G401 (cell line): ENCODE results near the gene INO80D. TPM values are rescaled to one million over a fixed set of nuclear protein-coding genes. Genes with fewer than 3 reads are reported as not detected.
"Not testable (repeated sequence)": the region's sequence is repeated elsewhere in the genome, so short reads cannot be mapped to it uniquely, and the experiment has no call there.

Experiments used
- DNase-seq: peaks from one replicate; pipeline ENCODE4 v3.0.0-alpha.2; 2015; ENCODE audit warnings: low spot score
- in situ Hi-C: cut with HindIII; loops from 2 replicates; pipeline ENCODE4 v1.10.0; 2016; ENCODE audit warnings: low sequenced_read_pairs, mixed read lengths
- total RNA-seq: library from RNA; depleted of rRNA; stranded (reverse); fragments of >200 nt; shearing (Covaris generic); gene quantifications from 2 replicates; pipeline ENCODE4 v1.2.3, GENCODE V29; 2014

The INO80D gene
- total RNA-seq, 1 experiment from 2014 or later, result 2.7 TPM

- in situ Hi-C loops, result no loop called here
- peak; percentile 55 for DNase-seq
Measured at GRCh38 chr2:206086716-206087350, 859 bp upstream of the INO80D start.

- DNase-seq, result peak; percentile 25
Measured at GRCh38 chr2:206084870-206085741, 868 bp downstream of the INO80D start.

GRCh38 chr2:206084439-206084869 is 1.5 kb downstream of the INO80D start:
- in situ Hi-C loops, result no loop called here
- DNase-seq, result peak; percentile 80

More at GRCh38 chr2:206084870-206085741, 868 bp downstream of the INO80D start:
- in situ Hi-C loops, result no loop called here

- DNase-seq, result peak; percentile 25
- in situ Hi-C loops, result no loop called here
Measured at GRCh38 chr2:206083602-206084438, 2.2 kb downstream of the INO80D start.

- in situ Hi-C loops, result no loop called here
- no peak for DNase-seq
Measured at GRCh38 chr2:206082298-206082843, 3.6 kb downstream of the INO80D start.

GRCh38 chr2:206080927-206081326 is 5.0 kb downstream of the INO80D start:
- in situ Hi-C loops, result no loop called here

GRCh38 chr2:206079699-206080465 is 6.1 kb downstream of the INO80D start:
- in situ Hi-C loops, result no loop called here
- no peak for DNase-seq

More at GRCh38 chr2:206080927-206081326, 5.0 kb downstream of the INO80D start:
- no peak for DNase-seq

- DNase-seq, in situ Hi-C loops: not testable (repeated sequence)
Measured at GRCh38 chr2:206077879-206078278, 8.1 kb downstream of the INO80D start.

- in situ Hi-C loops, result no loop called here
Measured at GRCh38 chr2:206075113-206075512, 10.9 kb downstream of the INO80D start.

GRCh38 chr2:206071807-206072206 is 14.2 kb downstream of the INO80D start:
- DNase-seq, result no peak
- in situ Hi-C loops, result no loop called here

More at GRCh38 chr2:206075113-206075512, 10.9 kb downstream of the INO80D start:
- DNase-seq, result no peak

- in situ Hi-C loops, result no loop called here
- DNase-seq, result no peak
Measured at GRCh38 chr2:206069417-206069816, 16.6 kb downstream of the INO80D start.

- in situ Hi-C loops, result no loop called here
- DNase-seq, result no peak
Measured at GRCh38 chr2:206068207-206068606, 17.8 kb downstream of the INO80D start.

GRCh38 chr2:206064077-206064476 is 21.9 kb downstream of the INO80D start:
- no peak for DNase-seq
- in situ Hi-C loops, result no loop called here

- no peak for DNase-seq
- in situ Hi-C loops, result no loop called here
Measured at GRCh38 chr2:206063635-206064034, 22.3 kb downstream of the INO80D start.

- no peak for DNase-seq
- in situ Hi-C loops, result no loop called here
Measured at GRCh38 chr2:206062724-206063123, 23.2 kb downstream of the INO80D start.

- no peak for DNase-seq
Measured at GRCh38 chr2:206056286-206056685, 29.7 kb downstream of the INO80D start.

GRCh38 chr2:206054952-206055351 is 31.0 kb downstream of the INO80D start:
- in situ Hi-C loops, result no loop called here
- DNase-seq, result no peak

More at GRCh38 chr2:206056286-206056685, 29.7 kb downstream of the INO80D start:
- in situ Hi-C loops, result no loop called here

GRCh38 chr2:206051912-206052311 is 34.1 kb downstream of the INO80D start:
- no peak for DNase-seq
- in situ Hi-C loops, result no loop called here
